ENCODE data around the gene CHRNA1. TPM values are rescaled to one million over a fixed set of nuclear protein-coding genes. Genes with fewer than 3 reads are reported as not detected.

CHRNA1 gene
- total and polyA plus RNA-seq, 2 experiments from 2014 or later = not detected

- no peak overlapping the region for H3K4me3 ChIP-seq
- no peaks in the 10 kb centered on the region for H3K36me3 ChIP-seq (ENCODE audit: insufficient read depth)
- no peak overlapping the region for H3K4me2 ChIP-seq
- H3K36me3 Mint-ChIP-seq (ENCODE audit: low read depth) = peaks cover 3% of the 10 kb centered on the region; the same call in 2 of the 3 replicates
- H3K4me1 Mint-ChIP-seq = no peaks in the 10 kb centered on the region; the same call in 2 of the 3 replicates
- H3K4me1 ChIP-seq (ENCODE audit: insufficient read depth) = no peaks in the 10 kb centered on the region
- peaks cover 9% of the 10 kb centered on the region for H3K27me3 Mint-ChIP-seq (ENCODE audit: insufficient read depth, low read depth, poor library complexity)
- no peak for DNase-seq (ENCODE audit: low spot score)
- H4K20me1 ChIP-seq (replicated peaks; ENCODE audit: insufficient read depth) = no peaks in the 10 kb centered on the region
- H3K4me3 Mint-ChIP-seq = no peak overlapping the region
- no peaks in the 10 kb centered on the region for H3K79me2 ChIP-seq (replicated peaks; ENCODE audit: insufficient read depth)
- H3K9me2 ChIP-seq (ENCODE audit: insufficient read depth) = 0 out of 2 replicates have a peak, but pooled peaks cover 6% of the 10 kb centered on the region
- H3K27ac Mint-ChIP-seq = no peak overlapping the region
- H3K27me3 ChIP-seq (ENCODE audit: insufficient read depth) = no peaks in the 10 kb centered on the region
- no peak overlapping the region for H2AFZ ChIP-seq
- H3F3A ChIP-seq (replicated peaks; ENCODE audit: low read depth) = no peaks in the 10 kb centered on the region
- no peak overlapping the region for H3K27ac ChIP-seq (ENCODE audit: low read depth)
- ATAC-seq = no peak
- H3K9me3 Mint-ChIP-seq = peaks cover 4% of the 10 kb centered on the region; the same call in 2 of the 3 replicates
- TF ChIP-seq STAT1 (IDR thresholded peaks at IDR 0.05; ENCODE audit: unreplicated experiment) = no peak
- TF ChIP-seq, protein P1, sequence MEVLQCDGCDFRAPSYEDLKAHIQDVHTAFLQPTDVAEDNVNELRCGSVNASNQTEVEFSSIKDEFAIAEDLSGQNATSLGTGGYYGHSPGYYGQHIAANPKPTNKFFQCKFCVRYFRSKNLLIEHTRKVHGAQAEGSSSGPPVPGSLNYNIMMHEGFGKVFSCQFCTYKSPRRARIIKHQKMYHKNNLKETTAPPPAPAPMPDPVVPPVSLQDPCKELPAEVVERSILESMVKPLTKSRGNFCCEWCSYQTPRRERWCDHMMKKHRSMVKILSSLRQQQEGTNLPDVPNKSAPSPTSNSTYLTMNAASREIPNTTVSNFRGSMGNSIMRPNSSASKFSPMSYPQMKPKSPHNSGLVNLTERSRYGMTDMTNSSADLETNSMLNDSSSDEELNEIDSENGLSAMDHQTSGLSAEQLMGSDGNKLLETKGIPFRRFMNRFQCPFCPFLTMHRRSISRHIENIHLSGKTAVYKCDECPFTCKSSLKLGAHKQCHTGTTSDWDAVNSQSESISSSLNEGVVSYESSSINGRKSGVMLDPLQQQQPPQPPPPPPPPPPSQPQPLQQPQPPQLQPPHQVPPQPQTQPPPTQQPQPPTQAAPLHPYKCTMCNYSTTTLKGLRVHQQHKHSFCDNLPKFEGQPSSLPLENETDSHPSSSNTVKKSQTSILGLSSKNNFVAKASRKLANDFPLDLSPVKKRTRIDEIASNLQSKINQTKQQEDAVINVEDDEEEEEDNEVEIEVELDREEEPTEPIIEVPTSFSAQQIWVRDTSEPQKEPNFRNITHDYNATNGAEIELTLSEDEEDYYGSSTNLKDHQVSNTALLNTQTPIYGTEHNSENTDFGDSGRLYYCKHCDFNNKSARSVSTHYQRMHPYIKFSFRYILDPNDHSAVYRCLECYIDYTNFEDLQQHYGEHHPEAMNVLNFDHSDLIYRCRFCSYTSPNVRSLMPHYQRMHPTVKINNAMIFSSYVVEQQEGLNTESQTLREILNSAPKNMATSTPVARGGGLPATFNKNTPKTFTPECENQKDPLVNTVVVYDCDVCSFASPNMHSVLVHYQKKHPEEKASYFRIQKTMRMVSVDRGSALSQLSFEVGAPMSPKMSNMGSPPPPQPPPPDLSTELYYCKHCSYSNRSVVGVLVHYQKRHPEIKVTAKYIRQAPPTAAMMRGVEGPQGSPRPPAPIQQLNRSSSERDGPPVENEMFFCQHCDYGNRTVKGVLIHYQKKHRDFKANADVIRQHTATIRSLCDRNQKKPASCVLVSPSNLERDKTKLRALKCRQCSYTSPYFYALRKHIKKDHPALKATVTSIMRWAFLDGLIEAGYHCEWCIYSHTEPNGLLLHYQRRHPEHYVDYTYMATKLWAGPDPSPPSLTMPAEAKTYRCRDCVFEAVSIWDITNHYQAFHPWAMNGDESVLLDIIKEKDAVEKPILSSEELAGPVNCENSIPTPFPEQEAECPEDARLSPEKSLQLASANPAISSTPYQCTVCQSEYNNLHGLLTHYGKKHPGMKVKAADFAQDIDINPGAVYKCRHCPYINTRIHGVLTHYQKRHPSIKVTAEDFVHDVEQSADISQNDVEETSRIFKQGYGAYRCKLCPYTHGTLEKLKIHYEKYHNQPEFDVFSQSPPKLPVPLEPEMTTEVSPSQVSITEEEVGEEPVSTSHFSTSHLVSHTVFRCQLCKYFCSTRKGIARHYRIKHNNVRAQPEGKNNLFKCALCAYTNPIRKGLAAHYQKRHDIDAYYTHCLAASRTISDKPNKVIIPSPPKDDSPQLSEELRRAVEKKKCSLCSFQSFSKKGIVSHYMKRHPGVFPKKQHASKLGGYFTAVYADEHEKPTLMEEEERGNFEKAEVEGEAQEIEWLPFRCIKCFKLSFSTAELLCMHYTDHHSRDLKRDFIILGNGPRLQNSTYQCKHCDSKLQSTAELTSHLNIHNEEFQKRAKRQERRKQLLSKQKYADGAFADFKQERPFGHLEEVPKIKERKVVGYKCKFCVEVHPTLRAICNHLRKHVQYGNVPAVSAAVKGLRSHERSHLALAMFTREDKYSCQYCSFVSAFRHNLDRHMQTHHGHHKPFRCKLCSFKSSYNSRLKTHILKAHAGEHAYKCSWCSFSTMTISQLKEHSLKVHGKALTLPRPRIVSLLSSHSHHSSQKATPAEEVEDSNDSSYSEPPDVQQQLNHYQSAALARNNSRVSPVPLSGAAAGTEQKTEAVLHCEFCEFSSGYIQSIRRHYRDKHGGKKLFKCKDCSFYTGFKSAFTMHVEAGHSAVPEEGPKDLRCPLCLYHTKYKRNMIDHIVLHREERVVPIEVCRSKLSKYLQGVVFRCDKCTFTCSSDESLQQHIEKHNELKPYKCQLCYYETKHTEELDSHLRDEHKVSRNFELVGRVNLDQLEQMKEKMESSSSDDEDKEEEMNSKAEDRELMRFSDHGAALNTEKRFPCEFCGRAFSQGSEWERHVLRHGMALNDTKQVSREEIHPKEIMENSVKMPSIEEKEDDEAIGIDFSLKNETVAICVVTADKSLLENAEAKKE (CRISPR knock-in tag; IDR thresholded peaks at IDR 0.05) = no peak
- no peak for TF ChIP-seq EZH2phosphoT487 (IDR thresholded peaks at IDR 0.05; ENCODE audit: unreplicated experiment)
- no peak for TF ChIP-seq ZNF114 (CRISPR knock-in tag; IDR thresholded peaks at IDR 0.05)
- no peak for TF ChIP-seq ZNF331 (CRISPR knock-in tag; IDR thresholded peaks at IDR 0.05; ENCODE audit: low read depth)
- no peak for TF ChIP-seq REST (IDR thresholded peaks at IDR 0.05; ENCODE audit: unreplicated experiment)
- TF ChIP-seq NANOG (IDR thresholded peaks at IDR 0.05; ENCODE audit: borderline replicate concordance) = no peak
Observed at GRCh38 chr2:174722942-174723592, 41.2 kb downstream of the CHRNA1 start.

Data from GM23338 (cell line).